Measurements from ENCODE around the gene MRPS27. TPM values are rescaled to one million over a fixed set of nuclear protein-coding genes. Genes with fewer than 3 reads are reported as not detected.
"Not testable (repeated sequence)": the region's sequence is repeated elsewhere in the genome, so short reads cannot be mapped to it uniquely, and the experiment has no call there.

MRPS27 gene
- total and polyA plus RNA-seq, 11 donors = 31.9 to 94.1 (median 67.9) TPM

DNA sequence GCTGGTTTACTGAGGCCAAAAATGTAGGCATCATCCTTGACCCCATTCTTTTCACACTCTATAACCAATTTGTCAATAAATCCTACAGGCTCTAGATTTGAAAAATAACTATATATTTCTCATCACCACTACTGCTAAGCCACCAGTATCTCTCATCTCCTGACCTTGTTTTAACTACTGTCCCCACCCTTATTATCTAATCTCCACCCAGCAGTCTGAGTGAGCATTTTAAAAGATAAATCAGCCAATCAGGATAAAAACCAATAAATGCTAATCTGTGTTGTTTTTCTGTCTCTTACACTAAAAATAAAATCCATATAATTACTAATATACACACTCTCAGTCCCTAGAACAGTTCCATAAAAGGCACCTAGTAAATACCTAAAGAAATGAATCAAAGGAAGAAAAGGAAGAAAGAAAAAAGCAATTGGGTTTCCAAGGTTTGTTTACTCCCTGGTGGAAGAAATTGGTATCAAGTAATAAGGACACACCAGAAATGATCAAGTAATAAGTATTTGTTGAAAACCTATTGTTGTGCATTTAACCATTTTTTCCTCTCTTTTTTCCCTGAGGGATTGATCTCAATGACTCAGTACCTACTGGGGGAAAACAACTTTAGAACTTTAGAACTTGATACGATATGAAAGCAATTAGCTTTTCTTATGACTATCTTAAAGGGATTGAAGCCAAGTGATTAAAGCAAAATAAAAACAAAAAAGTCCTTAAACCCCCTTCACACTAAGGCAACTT is 19.3 kb downstream of the MRPS27 start:
- H3K36me3 ChIP-seq = peaks cover 0 to 21% (median 8%) of the 10 kb centered on the region in 9 donors
- no peak overlapping the region for H3K27ac ChIP-seq
- 40 to 51% (median 45%) methylated on average over 1 of the region's 1 CpG for whole genome bisulfite sequencing, 4 donors
- peaks cover 0 to 31% (median 2%) of the 10 kb centered on the region in 12 donors for H3K4me1 ChIP-seq
- H3K9me3 ChIP-seq = no peaks in the 10 kb centered on the region
- H3K4me3 ChIP-seq = no peak overlapping the region
- intact Hi-C loops (cut with DNase I) = loop anchor here in 3 of 10 donors (10.0 kb wide), 2 partner anchors 86 to 166 kb away; no protein-coding TSS in a partner anchor
- H3K27me3 ChIP-seq = no peaks in the 10 kb centered on the region
- ATAC-seq (no peak), DNase-seq (no peak)
- no peak for TF ChIP-seq POLR2A (IDR thresholded peaks at IDR 0.05)
- TF ChIP-seq, protein P1, sequence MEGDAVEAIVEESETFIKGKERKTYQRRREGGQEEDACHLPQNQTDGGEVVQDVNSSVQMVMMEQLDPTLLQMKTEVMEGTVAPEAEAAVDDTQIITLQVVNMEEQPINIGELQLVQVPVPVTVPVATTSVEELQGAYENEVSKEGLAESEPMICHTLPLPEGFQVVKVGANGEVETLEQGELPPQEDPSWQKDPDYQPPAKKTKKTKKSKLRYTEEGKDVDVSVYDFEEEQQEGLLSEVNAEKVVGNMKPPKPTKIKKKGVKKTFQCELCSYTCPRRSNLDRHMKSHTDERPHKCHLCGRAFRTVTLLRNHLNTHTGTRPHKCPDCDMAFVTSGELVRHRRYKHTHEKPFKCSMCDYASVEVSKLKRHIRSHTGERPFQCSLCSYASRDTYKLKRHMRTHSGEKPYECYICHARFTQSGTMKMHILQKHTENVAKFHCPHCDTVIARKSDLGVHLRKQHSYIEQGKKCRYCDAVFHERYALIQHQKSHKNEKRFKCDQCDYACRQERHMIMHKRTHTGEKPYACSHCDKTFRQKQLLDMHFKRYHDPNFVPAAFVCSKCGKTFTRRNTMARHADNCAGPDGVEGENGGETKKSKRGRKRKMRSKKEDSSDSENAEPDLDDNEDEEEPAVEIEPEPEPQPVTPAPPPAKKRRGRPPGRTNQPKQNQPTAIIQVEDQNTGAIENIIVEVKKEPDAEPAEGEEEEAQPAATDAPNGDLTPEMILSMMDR (IDR thresholded peaks at IDR 0.05) = no peak

DNA sequence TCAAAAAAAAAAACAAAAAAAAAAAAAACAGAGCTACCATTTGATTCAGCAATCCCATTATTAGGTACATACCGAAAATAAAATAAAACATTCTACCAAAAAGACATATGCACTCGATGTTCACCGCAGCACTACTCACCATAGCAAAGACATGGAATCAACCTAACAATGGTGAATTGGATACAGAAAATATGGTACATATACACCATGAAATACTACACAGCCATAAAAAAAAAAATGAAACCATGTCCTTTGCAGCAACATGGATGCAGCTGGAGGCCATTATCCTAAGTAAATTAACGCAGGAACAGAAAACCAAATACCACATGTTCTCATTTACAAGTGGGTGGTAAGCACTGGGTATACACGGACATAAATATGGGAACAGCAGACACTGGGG is 21.3 kb downstream of the MRPS27 start:
- DNase-seq (no peak), ATAC-seq (no peak)
- Histone ChIP-seq H3K27me3 (no peaks in the 10 kb centered on the region), H3K27ac (no peak overlapping the region), H3K4me1 (peaks cover 0 to 23% (median 4%) of the 10 kb centered on the region in 12 donors), H3K4me3 (no peak overlapping the region), H3K9me3 (no peaks in the 10 kb centered on the region), H3K36me3 (peaks cover 0 to 30% (median 20%) of the 10 kb centered on the region in 9 donors)
- 96 to 98% (median 97%) methylated on average over 5 of the region's 5 CpGs for WGBS, 4 donors
- TF ChIP-seq, protein P1 (IDR thresholded peaks at IDR 0.05) = no peak
- no peak for TF ChIP-seq POLR2A (IDR thresholded peaks at IDR 0.05)
- intact Hi-C loops (cut with DNase I) = no loop called here

DNA sequence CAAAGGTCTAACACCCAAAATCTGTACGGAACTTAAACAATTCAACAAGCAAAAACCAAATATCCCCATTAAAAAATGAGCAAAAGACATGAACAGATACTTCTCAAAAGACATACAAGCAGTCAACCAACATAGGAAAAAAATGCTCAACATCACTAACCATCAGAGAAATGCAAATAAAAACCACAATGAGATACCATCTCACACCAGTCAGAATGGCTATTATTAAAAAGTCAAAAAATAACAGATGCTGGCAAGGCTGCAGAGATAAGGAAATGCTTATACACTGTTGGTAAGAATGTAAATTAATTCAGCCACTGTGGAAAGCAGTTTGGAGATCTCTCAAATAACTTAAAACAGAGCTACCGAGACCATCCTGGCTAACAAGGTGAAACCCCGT is 21.9 kb downstream of the MRPS27 start:
- peaks cover 0 to 30% (median 20%) of the 10 kb centered on the region in 9 donors for H3K36me3 ChIP-seq
- H3K27ac ChIP-seq; H3K27me3 ChIP-seq; ATAC-seq; H3K9me3 ChIP-seq; H3K4me3 ChIP-seq; intact Hi-C loops (cut with DNase I); DNase-seq: not testable (repeated sequence)
- peaks cover 0 to 28% (median 9%) of the 10 kb centered on the region in 12 donors for H3K4me1 ChIP-seq
- WGBS, 4 donors = 95 to 98% (median 97%) methylated on average over 3 of the region's 3 CpGs

DNA sequence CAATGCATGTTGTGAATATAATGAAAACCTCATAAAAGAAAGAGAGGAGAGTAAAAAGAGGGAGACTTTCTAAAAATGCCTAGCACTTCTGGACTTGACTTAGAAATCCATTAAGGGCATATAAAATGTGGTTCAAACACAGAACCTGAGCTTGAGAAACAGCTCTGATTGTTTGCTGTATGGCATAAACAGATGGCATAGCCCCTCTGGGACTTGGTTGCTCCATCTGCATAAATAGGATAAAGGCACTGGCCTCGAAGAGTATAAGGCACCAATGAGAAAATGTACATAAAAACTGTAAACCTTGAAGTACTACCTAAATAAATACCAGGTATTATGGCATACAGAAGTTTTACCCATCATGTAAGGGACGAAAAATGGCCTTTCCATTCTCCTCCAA is 23.8 kb downstream of the MRPS27 start:
- H3K27ac ChIP-seq = no peak overlapping the region
- DNase-seq (no peak), ATAC-seq (no peak)
- peaks cover 0 to 28% (median 9%) of the 10 kb centered on the region in 12 donors for H3K4me1 ChIP-seq
- no peak for TF ChIP-seq POLR2A (IDR thresholded peaks at IDR 0.05)
- TF ChIP-seq, protein P1 (IDR thresholded peaks at IDR 0.05) = no peak
- intact Hi-C loops (cut with DNase I) = no loop called here
- H3K27me3 ChIP-seq = no peaks in the 10 kb centered on the region
- peaks cover 0 to 30% (median 22%) of the 10 kb centered on the region in 9 donors for H3K36me3 ChIP-seq
- WGBS, 4 donors = 81 to 85% (median 83%) methylated on average over 2 of the region's 2 CpGs
- H3K4me3 ChIP-seq = no peak overlapping the region
- no peaks in the 10 kb centered on the region for H3K9me3 ChIP-seq
